Spleen (tissue), 11 donors: Measurements from ENCODE around the gene TTN. TPM values are rescaled to one million over a fixed set of nuclear protein-coding genes. Genes with fewer than 3 reads are reported as not detected.

ENCODE experiments used
- DNase-seq: peaks from one replicate; pipeline ENCODE4 v3.0.0-alpha.2; 2020
- H3K27ac ChIP-seq, 8 donors: fragments of 200-600 bp; sonication (generic) in 7 of 8; 1 replicate in 4 of 8; 2 replicates in 4 of 8; pipeline versions ENCODE4 v1.5.0 to v1.8.0; 2016 to 2021; ENCODE audit warnings: inconsistent platforms in 4 of 8, mild to moderate bottlenecking in 4 of 8, moderate library complexity in 1 of 8
- H3K27me3 ChIP-seq, 7 donors: fragments of 200-600 bp; sonication (generic) in 6 of 7; replicated peaks in 1 of 7; 1 replicate in 4 of 7; 2 replicates in 3 of 7; pipeline versions ENCODE4 v1.5.0 to v1.8.0; 2016 to 2021; ENCODE audit warnings: inconsistent platforms in 3 of 7, mild to moderate bottlenecking in 1 of 7
- H3K36me3 ChIP-seq, 6 donors: fragments of 200-600 bp; sonication (generic) in 5 of 6; 1 replicate in 4 of 6; 2 replicates in 2 of 6; pipeline versions ENCODE4 v1.5.0 to v1.8.0; 2016 to 2021; ENCODE audit warnings: inconsistent platforms in 2 of 6
- H3K4me1 ChIP-seq, 6 donors: fragments of 200-600 bp; sonication (generic) in 5 of 6; 1 replicate in 3 of 6; 2 replicates in 3 of 6; pipeline versions ENCODE4 v1.5.0 to v1.8.0; 2016 to 2021; ENCODE audit warnings: inconsistent platforms in 3 of 6
- H3K4me3 ChIP-seq, 8 donors: fragments of 200-600 bp; sonication (generic) in 7 of 8; 1 replicate in 4 of 8; 2 replicates in 4 of 8; pipeline versions ENCODE4 v1.5.0 to v1.8.0; 2016 to 2021; ENCODE audit warnings: inconsistent platforms in 4 of 8, mild to moderate bottlenecking in 4 of 8, moderate library complexity in 2 of 8
- H3K9me3 ChIP-seq, 8 donors: fragments of 200-600 bp; sonication (generic) in 7 of 8; 1 replicate in 4 of 8; 2 replicates in 4 of 8; pipeline versions ENCODE4 v1.5.0 to v1.8.0; 2016 to 2021; ENCODE audit warnings: inconsistent platforms in 4 of 8
- CTCF ChIP-seq, 11 experiments: fragments of 200-600 bp in 7 of 11; fragments of 450-650 bp in 4 of 11; sonication (generic) in 4 of 11; IDR thresholded peaks in 8 of 11; conservative IDR thresholded peaks in 3 of 11; 1 replicate in 7 of 11; 2 replicates in 4 of 11; pipeline versions ENCODE4 v1.4.0 to v1.8.0; 2016 to 2021; ENCODE audit warnings: antibody characterized with exemption in 11 of 11, inconsistent platforms in 4 of 11, mild to moderate bottlenecking in 1 of 11
- POLR2A ChIP-seq, 3 donors: fragments of 450-650 bp; IDR thresholded peaks; one replicate each; pipeline ENCODE4 v1.5.1; 2017; ENCODE audit warnings: antibody characterized with exemption in 3 of 3, mild to moderate bottlenecking in 1 of 3
- POLR2AphosphoS5 ChIP-seq, 3 donors: sonication (generic); formaldehyde crosslinking; IDR thresholded peaks; one replicate each; pipeline ENCODE4 v1.5.1; 2017; ENCODE audit warnings: antibody characterized with exemption in 3 of 3
- WGBS, 5 donors: extraction: QIAGEN DNeasy Blood & Tissue Kit in 3 of 5; methylation state at CpG; one replicate each; pipeline versions ENCODE4 v1.1.5 to v1.1.7; 2013 to 2018; 5-methylcytosine and 5-hydroxymethylcytosine counted together
- intact Hi-C: fragments of 100-400 bp; cut with DNase I; formaldehyde crosslinking; loops from one replicate; pipeline ENCODE4 v1.15.0; 2023; ENCODE audit warnings: low total_unique reads
- polyA plus RNA-seq, 3 donors: library from polyadenylated mRNA; stranded (reverse); fragments of 200-250 nt; gene quantifications; one replicate each; pipeline ENCODE4 v1.2.1, GENCODE V29; 2013
- total RNA-seq, 7 donors: library from RNA; depleted of rRNA in 3 of 7; stranded (reverse); fragments of >200 nt in 3 of 7; fragmentation: NEBNext Ultra II Directional in 4 of 7; extraction: Animal tissue kit (Norgen Biotek cat#: 25700) in 4 of 7; gene quantifications; one replicate each; pipeline versions ENCODE4 v1.1.0 to v1.2.1, GENCODE V29; 2016 to 2021
- donor health status: healthy with polysubstance abuse.
- donor health status: DM: no; HTN: no; CAD: no; lungs with moderate emphysema.
- donor health status: DM: no; HTN: no; CAD: no.
- donor health status: Bipolar disorder and iron deficiency.
- donor health status: healthy.
- donor health status: DM: no; HTN: no; CAD: no.
- donor health status: DM: yes; HTN: yes; CAD: no.

TTN gene
- total and polyA plus RNA-seq, 10 donors, result 0.23 to 28.5 (median 19.6) TPM

GRCh38 chr2:178502751-178503150, 304.5 kb downstream of the TTN start:
- H3K4me1 ChIP-seq, result no peaks in the 10 kb centered on the region
- DNase-seq, result no peak
- no peak for TF ChIP-seq CTCF (IDR thresholded peaks at IDR 0.05 in 8 of 11, conservative IDR thresholded peaks at IDR 0.05 in 3 of 11)
- no peak for TF ChIP-seq POLR2A (IDR thresholded peaks at IDR 0.05)
- TF ChIP-seq POLR2AphosphoS5 (IDR thresholded peaks at IDR 0.05), result no peak
- H3K36me3 ChIP-seq, result peaks cover 0 to 93% (median 69%) of the 10 kb centered on the region in 6 donors
- H3K27ac ChIP-seq, result no peak overlapping the region
- H3K9me3 ChIP-seq, result no peaks in the 10 kb centered on the region
- no peak overlapping the region for H3K4me3 ChIP-seq
- 96 to 99% (median 96%) methylated on average over 4 of the region's 4 CpGs for WGBS, 5 donors
- intact Hi-C loops, result no loop called here
- H3K27me3 ChIP-seq, result no peaks in the 10 kb centered on the region

DNA sequence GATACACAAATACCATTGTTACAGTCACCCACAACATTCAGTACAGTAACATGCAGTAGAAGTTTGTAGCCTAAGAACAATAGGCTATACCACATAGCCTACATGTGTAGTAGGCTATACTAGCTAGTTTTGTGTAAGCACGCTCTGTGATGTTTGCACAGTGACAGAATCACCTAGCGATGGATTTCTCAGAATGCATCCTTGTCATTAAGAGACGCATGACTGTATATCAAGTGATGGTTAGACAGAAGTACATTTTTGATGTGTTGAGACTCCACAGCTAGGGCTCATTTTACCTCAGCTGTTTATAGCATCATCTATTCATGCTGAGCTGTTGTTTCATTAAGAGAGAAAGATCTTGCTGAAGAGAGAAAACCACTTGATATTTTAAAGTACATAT, 307.6 kb downstream of the TTN start:
- 91 to 99% (median 98%) methylated on average over 3 of the region's 3 CpGs for WGBS, 5 donors
- Histone ChIP-seq H3K36me3 (peaks cover 3 to 100% (median 83%) of the 10 kb centered on the region in 6 donors), H3K4me3 (no peak overlapping the region), H3K9me3 (no peaks in the 10 kb centered on the region), H3K27me3 (no peaks in the 10 kb centered on the region), H3K27ac (no peak overlapping the region), H3K4me1 (no peaks in the 10 kb centered on the region)
- TF ChIP-seq CTCF (IDR thresholded peaks at IDR 0.05 in 8 of 11, conservative IDR thresholded peaks at IDR 0.05 in 3 of 11) (no peak), POLR2AphosphoS5 (IDR thresholded peaks at IDR 0.05) (no peak), POLR2A (IDR thresholded peaks at IDR 0.05) (no peak)
- DNase-seq, result no peak
- intact Hi-C loops, result no loop called here

- no peaks in the 10 kb centered on the region for H3K9me3 ChIP-seq
- intact Hi-C loops, result no loop called here
- no peak overlapping the region for H3K27ac ChIP-seq
- DNase-seq, result no peak
- TF ChIP-seq POLR2A (IDR thresholded peaks at IDR 0.05) (no peak), POLR2AphosphoS5 (IDR thresholded peaks at IDR 0.05) (no peak), CTCF (IDR thresholded peaks at IDR 0.05 in 8 of 11, conservative IDR thresholded peaks at IDR 0.05 in 3 of 11) (no peak)
- H3K27me3 ChIP-seq, result no peaks in the 10 kb centered on the region
- no peak overlapping the region for H3K4me3 ChIP-seq
- no peaks in the 10 kb centered on the region for H3K4me1 ChIP-seq
- peaks cover 3 to 100% (median 86%) of the 10 kb centered on the region in 6 donors for H3K36me3 ChIP-seq
Measured at GRCh38 chr2:178498137-178498536, 309.1 kb downstream of the TTN start.

- 81 to 90% (median 87%) methylated on average over 4 of the region's 4 CpGs for WGBS, 5 donors
- H3K9me3 ChIP-seq, result no peaks in the 10 kb centered on the region
- intact Hi-C loops, result no loop called here
Measured at GRCh38 chr2:178496049-178496448, 311.2 kb downstream of the TTN start.

More at GRCh38 chr2:178496049-178496448, 311.2 kb downstream of the TTN start:
- no peak for DNase-seq
- Histone ChIP-seq H3K4me3 (no peak overlapping the region), H3K36me3 (peaks cover 3 to 100% (median 81%) of the 10 kb centered on the region in 6 donors), H3K27me3 (no peaks in the 10 kb centered on the region), H3K27ac (no peak overlapping the region), H3K4me1 (no peaks in the 10 kb centered on the region)
- TF ChIP-seq POLR2AphosphoS5 (IDR thresholded peaks at IDR 0.05) (no peak), CTCF (IDR thresholded peaks at IDR 0.05 in 8 of 11, conservative IDR thresholded peaks at IDR 0.05 in 3 of 11) (no peak), POLR2A (IDR thresholded peaks at IDR 0.05) (no peak)
